ENCODE data around the gene SHOC2. TPM values are rescaled to one million over a fixed set of nuclear protein-coding genes. Genes with fewer than 3 reads are reported as not detected.

SHOC2 gene
- total and polyA plus RNA-seq, 2 experiments from 2014 or later, result 23.3 to 33.3 TPM

DNA sequence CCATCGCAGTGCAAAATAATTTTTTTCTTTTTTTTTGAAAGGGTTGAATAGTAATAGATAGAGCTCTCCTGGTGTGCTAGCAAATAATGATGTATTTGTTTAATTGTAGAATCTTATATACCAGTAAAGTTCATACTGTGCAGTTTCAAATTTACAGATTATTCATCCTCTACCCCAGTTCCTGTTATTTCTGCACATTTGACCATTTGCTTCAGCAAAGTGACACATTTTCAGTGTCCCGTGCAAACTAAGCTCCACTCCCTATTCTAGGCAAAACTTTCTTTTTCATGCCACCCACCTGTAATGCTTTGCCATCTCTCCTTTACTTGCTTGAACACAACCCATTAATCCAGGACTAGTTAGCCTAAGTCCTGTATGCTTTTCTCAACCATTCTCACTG, 43.0 kb downstream of the SHOC2 start (continued):
- TF ChIP-seq, protein P1, sequence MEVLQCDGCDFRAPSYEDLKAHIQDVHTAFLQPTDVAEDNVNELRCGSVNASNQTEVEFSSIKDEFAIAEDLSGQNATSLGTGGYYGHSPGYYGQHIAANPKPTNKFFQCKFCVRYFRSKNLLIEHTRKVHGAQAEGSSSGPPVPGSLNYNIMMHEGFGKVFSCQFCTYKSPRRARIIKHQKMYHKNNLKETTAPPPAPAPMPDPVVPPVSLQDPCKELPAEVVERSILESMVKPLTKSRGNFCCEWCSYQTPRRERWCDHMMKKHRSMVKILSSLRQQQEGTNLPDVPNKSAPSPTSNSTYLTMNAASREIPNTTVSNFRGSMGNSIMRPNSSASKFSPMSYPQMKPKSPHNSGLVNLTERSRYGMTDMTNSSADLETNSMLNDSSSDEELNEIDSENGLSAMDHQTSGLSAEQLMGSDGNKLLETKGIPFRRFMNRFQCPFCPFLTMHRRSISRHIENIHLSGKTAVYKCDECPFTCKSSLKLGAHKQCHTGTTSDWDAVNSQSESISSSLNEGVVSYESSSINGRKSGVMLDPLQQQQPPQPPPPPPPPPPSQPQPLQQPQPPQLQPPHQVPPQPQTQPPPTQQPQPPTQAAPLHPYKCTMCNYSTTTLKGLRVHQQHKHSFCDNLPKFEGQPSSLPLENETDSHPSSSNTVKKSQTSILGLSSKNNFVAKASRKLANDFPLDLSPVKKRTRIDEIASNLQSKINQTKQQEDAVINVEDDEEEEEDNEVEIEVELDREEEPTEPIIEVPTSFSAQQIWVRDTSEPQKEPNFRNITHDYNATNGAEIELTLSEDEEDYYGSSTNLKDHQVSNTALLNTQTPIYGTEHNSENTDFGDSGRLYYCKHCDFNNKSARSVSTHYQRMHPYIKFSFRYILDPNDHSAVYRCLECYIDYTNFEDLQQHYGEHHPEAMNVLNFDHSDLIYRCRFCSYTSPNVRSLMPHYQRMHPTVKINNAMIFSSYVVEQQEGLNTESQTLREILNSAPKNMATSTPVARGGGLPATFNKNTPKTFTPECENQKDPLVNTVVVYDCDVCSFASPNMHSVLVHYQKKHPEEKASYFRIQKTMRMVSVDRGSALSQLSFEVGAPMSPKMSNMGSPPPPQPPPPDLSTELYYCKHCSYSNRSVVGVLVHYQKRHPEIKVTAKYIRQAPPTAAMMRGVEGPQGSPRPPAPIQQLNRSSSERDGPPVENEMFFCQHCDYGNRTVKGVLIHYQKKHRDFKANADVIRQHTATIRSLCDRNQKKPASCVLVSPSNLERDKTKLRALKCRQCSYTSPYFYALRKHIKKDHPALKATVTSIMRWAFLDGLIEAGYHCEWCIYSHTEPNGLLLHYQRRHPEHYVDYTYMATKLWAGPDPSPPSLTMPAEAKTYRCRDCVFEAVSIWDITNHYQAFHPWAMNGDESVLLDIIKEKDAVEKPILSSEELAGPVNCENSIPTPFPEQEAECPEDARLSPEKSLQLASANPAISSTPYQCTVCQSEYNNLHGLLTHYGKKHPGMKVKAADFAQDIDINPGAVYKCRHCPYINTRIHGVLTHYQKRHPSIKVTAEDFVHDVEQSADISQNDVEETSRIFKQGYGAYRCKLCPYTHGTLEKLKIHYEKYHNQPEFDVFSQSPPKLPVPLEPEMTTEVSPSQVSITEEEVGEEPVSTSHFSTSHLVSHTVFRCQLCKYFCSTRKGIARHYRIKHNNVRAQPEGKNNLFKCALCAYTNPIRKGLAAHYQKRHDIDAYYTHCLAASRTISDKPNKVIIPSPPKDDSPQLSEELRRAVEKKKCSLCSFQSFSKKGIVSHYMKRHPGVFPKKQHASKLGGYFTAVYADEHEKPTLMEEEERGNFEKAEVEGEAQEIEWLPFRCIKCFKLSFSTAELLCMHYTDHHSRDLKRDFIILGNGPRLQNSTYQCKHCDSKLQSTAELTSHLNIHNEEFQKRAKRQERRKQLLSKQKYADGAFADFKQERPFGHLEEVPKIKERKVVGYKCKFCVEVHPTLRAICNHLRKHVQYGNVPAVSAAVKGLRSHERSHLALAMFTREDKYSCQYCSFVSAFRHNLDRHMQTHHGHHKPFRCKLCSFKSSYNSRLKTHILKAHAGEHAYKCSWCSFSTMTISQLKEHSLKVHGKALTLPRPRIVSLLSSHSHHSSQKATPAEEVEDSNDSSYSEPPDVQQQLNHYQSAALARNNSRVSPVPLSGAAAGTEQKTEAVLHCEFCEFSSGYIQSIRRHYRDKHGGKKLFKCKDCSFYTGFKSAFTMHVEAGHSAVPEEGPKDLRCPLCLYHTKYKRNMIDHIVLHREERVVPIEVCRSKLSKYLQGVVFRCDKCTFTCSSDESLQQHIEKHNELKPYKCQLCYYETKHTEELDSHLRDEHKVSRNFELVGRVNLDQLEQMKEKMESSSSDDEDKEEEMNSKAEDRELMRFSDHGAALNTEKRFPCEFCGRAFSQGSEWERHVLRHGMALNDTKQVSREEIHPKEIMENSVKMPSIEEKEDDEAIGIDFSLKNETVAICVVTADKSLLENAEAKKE (CRISPR knock-in tag; IDR thresholded peaks at IDR 0.05), result no peak
- TF ChIP-seq, protein P2, sequence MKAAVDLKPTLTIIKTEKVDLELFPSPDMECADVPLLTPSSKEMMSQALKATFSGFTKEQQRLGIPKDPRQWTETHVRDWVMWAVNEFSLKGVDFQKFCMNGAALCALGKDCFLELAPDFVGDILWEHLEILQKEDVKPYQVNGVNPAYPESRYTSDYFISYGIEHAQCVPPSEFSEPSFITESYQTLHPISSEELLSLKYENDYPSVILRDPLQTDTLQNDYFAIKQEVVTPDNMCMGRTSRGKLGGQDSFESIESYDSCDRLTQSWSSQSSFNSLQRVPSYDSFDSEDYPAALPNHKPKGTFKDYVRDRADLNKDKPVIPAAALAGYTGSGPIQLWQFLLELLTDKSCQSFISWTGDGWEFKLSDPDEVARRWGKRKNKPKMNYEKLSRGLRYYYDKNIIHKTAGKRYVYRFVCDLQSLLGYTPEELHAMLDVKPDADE (IDR thresholded peaks at IDR 0.05), result no peak
- TF ChIP-seq JUNB (IDR thresholded peaks at IDR 0.05; ENCODE audit: unreplicated experiment) (no peak), CREB1 (CRISPR knock-in tag; IDR thresholded peaks at IDR 0.05; ENCODE audit: low read depth) (no peak), ZNF331 (CRISPR knock-in tag; IDR thresholded peaks at IDR 0.05; ENCODE audit: low read depth) (no peak), ZNF114 (CRISPR knock-in tag; IDR thresholded peaks at IDR 0.05) (no peak), STAT1 (IDR thresholded peaks at IDR 0.05; ENCODE audit: unreplicated experiment) (no peak), EZH2phosphoT487 (IDR thresholded peaks at IDR 0.05; ENCODE audit: unreplicated experiment) (no peak)
- TF ChIP-seq, protein P3, sequence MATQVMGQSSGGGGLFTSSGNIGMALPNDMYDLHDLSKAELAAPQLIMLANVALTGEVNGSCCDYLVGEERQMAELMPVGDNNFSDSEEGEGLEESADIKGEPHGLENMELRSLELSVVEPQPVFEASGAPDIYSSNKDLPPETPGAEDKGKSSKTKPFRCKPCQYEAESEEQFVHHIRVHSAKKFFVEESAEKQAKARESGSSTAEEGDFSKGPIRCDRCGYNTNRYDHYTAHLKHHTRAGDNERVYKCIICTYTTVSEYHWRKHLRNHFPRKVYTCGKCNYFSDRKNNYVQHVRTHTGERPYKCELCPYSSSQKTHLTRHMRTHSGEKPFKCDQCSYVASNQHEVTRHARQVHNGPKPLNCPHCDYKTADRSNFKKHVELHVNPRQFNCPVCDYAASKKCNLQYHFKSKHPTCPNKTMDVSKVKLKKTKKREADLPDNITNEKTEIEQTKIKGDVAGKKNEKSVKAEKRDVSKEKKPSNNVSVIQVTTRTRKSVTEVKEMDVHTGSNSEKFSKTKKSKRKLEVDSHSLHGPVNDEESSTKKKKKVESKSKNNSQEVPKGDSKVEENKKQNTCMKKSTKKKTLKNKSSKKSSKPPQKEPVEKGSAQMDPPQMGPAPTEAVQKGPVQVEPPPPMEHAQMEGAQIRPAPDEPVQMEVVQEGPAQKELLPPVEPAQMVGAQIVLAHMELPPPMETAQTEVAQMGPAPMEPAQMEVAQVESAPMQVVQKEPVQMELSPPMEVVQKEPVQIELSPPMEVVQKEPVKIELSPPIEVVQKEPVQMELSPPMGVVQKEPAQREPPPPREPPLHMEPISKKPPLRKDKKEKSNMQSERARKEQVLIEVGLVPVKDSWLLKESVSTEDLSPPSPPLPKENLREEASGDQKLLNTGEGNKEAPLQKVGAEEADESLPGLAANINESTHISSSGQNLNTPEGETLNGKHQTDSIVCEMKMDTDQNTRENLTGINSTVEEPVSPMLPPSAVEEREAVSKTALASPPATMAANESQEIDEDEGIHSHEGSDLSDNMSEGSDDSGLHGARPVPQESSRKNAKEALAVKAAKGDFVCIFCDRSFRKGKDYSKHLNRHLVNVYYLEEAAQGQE (IDR thresholded peaks at IDR 0.05; ENCODE audit: unreplicated experiment), result no peak
